Body of pancreas (tissue), 4 donors: ENCODE measurements around the gene LDB2.

ENCODE experiments used
- CTCF ChIP-seq, 7 experiments: fragments of 450-650 bp in 4 of 7; fragments of 200-600 bp in 3 of 7; sonication (generic) in 3 of 7; IDR thresholded peaks; one replicate each; pipeline ENCODE4 v1.5.1; 2016 to 2019; ENCODE audit warnings: antibody characterized with exemption in 7 of 7
- POLR2A ChIP-seq, 3 donors: fragments of 450-650 bp; IDR thresholded peaks; one replicate each; pipeline ENCODE4 v1.6.1; 2016; ENCODE audit warnings: antibody characterized with exemption in 3 of 3, mild to moderate bottlenecking in 2 of 3

- TF ChIP-seq CTCF (IDR thresholded peaks at IDR 0.05) (no peak), POLR2A (IDR thresholded peaks at IDR 0.05) (no peak)
These were observed 205.4 kb downstream of the LDB2 start for GRCh38 chr4:16692961-16693506.
